NCI-H1417 treated with DMSO at 0.1 percent for 48 hours (cell line): ENCODE results near the gene SH3RF1.

Source experiments
- DNase-seq: peaks from one replicate; lab custom pipeline; 2025; lab: John Stamatoyannopoulos, UW

SH3RF1 gene

DNA sequence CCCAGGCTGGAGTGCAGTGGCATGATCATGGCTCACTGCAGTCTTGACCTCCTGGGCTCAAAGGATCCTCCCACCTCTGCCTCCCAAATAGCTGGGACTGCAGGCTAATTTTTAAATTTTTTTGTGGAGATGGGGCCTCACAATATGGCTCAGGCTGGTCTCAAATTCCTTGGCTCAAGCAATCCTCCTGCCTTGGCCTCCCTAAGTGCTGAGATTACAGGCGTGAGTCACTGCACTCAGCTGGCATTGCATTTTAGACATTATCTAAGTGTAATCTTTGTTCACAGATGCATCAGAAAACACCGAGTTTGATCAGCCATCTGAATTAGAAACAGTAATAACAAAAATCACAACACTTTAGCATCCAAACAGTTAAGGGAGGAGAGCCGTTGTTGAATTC is 207.3 kb downstream of the SH3RF1 start:
- no peak for DNase-seq

DNA sequence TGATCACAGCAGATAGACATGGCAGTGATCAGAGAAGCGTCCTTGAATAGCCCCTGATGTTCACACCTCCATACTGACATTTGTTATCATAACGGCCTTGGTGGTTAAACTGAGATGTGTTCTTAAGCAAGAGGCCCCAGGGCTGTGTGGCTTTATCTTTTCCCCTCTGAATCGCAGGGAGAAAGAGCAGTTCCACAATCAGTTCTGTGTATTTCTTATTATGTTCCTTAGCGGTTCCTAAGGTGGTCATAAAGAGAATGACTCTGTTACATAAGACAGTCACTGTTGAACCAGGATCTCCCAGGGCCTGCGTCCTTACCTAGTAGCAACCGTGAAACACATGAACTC is 207.9 kb downstream of the SH3RF1 start:
- no peak for DNase-seq

DNA sequence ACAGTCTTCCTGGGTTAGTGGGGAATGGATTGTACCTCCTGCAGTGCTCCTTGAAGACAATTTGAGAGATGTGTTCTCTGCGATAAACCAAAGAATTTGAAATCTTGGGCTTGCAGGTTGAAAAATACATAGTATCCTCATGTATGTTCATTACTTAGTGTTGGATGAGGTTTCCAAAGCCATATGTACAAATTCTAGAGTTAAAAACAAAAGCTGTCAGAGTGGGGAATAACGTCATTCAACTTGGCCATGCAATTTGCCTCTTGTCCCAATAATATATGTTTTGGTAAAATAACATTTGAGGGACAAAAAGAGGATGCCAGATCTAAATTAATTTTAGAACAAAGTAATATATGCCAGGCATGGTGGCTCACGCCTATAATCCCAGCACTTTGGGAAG is 209.4 kb downstream of the SH3RF1 start:
- DNase-seq, result no peak

DNA sequence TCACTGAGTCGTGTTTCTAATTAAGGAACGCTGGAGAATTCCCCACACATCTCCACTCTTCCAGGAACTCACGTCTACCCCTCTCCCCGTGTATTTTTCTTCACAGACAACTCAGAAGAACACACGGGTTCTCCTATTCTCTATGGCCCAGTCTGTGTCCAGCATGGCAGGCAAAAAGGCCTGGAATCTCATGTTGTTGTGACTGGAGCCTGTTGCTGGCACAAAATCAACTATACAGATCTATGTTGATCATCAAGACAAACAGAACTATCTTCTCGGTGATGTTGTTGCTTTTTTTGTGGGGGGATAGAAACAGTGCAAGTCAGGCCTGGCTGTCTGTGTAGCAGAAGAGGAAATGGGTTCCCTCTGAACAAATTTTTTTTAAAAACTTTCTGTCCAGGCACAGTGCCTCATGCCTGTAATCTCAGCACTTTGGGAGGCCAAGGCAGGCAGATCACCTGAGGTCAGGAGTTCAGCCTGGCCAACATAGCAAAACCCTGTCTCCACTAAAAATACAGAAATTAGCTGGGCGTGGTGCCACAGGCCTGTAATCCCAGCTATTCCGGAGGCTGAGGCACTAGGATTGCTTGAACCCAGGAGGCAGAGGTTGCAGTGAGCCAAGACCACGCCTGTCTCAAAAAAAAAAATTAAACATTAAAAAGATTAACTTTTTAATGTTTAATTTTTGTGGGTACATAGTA is 210.2 kb downstream of the SH3RF1 start:
- no peak for DNase-seq

- DNase-seq, result no peak
Observed at GRCh38 chr4:169059306-169060211, 211.2 kb downstream of the SH3RF1 start.

DNA sequence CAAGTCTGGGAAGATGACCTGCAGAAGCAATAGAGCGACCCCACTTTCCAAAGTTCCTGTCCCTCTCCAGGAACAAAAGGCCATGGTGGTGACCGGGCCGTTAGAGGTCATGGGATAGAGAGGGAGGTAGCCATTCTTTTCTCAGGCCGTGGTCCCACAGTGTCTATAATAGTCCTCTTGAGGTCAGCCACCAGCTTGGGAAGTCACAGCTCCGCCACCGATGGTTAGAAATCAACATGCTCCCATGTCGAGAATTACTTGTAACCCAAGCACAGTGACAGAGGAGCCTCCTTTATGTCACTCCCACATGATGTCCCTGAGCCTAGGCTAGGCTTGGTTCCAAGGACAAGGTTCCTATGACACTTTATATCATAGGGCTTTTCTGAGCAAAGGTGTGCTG is 212.4 kb downstream of the SH3RF1 start:
- DNase-seq, result no peak

GRCh38 chr4:169054879-169055278 is 215.9 kb downstream of the SH3RF1 start:
- no peak for DNase-seq

- no peak for DNase-seq
Observed at GRCh38 chr4:169052594-169052945, 218.2 kb downstream of the SH3RF1 start.

- DNase-seq, result no peak
Observed at GRCh38 chr4:169051761-169052593, 218.8 kb downstream of the SH3RF1 start.

DNA sequence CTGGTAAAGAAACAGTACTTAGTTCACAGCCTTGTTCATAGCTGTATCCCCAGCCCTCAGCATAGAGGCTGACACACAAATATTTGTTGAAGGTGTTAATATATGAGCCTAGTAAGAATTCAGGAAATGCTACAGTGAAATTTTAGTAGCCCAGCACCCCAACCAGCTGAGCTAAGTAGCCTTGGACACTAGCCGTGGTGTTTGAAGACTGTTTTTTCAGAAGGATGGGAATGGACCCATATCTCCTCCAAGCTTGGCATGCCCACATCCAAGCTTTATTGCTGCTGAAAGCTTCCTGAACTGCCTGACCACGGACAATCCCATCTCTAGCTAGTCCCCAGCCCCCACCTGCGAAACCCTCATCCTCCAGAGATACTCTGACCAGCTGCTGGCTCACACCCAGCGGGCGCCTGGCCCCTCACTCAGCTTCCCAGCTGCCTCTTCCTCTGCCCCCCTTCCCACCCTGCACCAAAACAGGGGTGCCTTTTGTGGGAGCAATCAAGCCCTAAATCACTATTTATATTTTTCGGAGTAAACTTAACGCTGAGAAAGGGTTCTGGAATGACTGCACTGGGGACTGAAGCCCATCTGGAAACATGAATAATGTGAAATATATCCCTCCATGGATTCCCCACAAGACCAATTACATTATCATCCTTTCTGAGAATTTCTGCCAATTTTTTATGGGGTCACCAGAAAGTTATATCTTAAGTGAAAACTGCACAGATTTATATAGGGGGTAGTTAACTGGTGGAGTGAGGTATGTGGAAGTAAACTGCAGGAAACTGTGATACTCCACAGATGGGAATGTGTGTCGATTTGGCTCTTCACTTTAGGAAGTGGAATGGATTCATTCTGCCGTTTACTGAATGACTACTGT is 219.6 kb downstream of the SH3RF1 start:
- DNase-seq, result no peak

GRCh38 chr4:169050284-169050683 is 220.5 kb downstream of the SH3RF1 start:
- no peak for DNase-seq

DNA sequence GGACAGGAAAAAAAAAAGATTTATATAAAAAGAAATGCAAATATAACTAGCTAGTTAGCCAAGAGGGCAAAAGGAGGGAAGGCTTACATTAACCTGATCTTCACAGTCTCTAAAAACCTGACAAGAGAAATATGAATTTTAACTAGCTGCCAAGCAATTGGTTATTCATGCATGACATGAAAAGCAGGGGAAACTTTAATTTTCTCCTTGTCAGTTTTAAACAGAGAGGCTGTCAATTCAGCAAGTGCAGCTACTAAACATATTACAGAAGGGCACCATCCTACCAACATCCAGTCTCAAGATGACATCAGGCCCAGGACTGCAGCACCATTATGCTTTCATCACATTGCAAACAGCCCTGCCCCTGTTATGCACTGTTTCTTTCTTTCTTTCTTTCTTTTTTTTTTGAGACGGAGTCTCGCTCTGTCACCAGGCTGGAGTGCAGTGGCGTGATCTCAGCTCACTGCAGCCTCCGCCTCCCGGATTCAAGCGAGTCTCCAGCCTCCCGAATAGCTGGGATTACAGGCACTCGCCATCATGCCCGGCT is 221.8 kb downstream of the SH3RF1 start:
- no peak for DNase-seq

- DNase-seq, result no peak
Observed at GRCh38 chr4:169047956-169048355, 222.8 kb downstream of the SH3RF1 start.

GRCh38 chr4:169045862-169046584 is 224.7 kb downstream of the SH3RF1 start:
- DNase-seq, result no peak

- no peak for DNase-seq
Observed at GRCh38 chr4:169044714-169045447, 225.9 kb downstream of the SH3RF1 start.
